Activated CD8-positive, alpha-beta memory T cell treated with anti-CD3 and anti-CD28 coated beads for 4 hours (primary cell): ENCODE results near the gene ITGB3.

ENCODE experiments used
- DNase-seq, 2 donors: peaks; one replicate each; pipeline ENCODE4 v3.0.0-alpha.2; 2020; ENCODE audit warnings: low read depth in 2 of 2

Gene ITGB3

GRCh38 chr17:47335101-47335936 lies 81.7 kb downstream of the ITGB3 start:
- DNase-seq = no peak

- no peak for DNase-seq
Measured at GRCh38 chr17:47338026-47338425, 84.4 kb downstream of the ITGB3 start.

- no peak for DNase-seq
Measured at GRCh38 chr17:47352848-47353247, 99.2 kb downstream of the ITGB3 start.

- DNase-seq = no peak
Measured at GRCh38 chr17:47358652-47359051, 105.0 kb downstream of the ITGB3 start.
